GM21528 (cell line): ENCODE measurements around the gene GRAMD2A.

Experiments
- ATAC-seq: cut with Tn5 transposase; IDR thresholded peaks from one replicate; pipeline ENCODE4 v1.9.1; 2021; ENCODE audit warnings: mild to moderate bottlenecking, moderate library complexity; ENCODE audit not compliant: unreplicated experiment, low FRiP score

Gene GRAMD2A

DNA sequence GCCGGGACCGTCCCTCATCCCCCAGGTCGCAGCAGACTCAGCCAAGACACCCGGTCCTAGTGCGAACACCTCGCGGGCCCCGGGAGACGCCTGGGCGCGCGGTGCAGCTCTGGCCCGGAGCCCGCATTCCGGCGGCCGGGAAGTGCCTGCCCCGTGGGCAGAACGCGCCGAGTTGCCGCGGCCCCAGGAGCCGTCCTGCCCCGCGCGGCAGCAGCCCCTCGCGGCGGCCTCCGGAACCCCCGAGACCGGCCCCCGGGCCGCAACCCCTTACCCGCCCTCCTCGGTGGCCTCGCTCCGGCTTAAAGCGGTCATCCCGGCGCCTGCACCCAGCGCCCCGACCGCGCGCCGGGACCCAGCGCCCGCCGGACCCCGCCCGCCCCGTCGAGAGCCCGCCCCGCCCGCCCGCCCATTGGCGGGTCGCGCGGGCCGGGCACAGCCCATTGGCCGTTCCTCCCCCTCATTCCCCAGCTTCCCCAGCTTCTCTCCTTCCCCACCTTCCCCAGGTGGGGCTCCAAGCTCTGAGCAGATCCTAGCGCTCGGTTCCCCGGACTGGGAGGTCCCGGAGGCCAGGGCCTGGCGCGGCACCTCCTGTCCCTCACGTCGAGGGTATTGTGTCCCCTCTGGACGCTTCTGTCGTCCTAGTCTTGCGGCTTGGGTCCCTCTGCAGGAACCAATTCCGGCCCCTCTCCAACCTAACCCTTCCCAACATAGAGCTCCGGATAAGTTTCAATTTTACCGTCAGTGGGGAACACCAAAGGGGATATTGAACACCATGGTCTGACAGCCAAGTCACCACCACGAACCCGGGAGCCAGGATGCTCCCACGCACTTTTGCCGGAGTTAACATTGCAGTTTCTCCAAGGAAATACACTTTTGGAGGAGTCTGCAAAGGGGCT, at the start of gene GRAMD2A:
GRAMD2A (minus strand) TSS at position 328 of the 896 bp plus-strand sequence.
- ATAC-seq: peak; percentile 48

DNA sequence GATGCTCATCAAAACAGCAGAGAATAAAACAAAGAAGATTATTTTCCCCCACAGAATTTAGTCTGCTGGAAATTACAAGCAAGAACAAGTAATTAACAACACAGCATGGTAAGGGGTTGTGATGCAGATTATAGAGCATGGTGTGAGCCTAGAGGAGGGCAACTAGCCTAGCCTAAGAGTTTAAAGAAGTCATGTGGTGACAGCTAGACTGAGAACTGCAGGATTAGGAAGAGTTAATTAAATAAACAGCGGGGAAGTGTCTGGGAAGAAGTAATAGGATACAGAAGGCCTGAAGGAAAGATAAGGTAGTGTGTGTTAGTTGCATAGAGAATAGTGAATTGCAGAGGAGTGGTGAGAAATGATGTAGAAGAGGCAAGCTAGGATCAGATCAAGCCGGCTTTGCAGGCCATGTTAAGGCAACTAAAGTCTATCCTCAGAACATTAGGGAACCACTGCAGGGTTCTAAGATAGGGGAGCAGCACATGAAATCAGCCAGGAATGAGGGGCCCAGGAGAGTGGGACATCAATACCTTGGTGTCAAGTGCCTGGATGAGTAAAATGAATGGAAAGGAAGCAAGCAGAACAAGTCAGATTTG, 45.3 kb upstream of the GRAMD2A start:
- ATAC-seq: no peak

DNA sequence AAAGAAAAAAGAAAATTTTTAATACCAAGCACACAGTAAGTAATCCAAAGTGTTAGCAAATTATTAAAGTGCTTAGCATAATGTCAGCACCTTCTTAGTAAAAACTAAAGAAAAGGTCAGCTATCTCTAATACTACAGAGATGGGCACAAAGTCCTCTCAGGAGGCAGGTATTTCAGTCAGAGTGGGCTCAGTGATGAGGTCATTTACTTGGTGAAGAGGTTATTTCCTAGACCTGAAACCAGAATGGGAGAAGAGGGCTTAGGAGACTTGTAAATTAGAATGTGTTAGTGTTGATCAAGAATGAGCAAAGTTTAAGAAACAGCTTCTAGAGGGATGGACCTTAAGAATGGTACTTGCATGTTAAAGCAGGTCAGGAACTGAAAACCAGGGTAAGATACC, 42.1 kb upstream of the GRAMD2A start:
- no peak for ATAC-seq

DNA sequence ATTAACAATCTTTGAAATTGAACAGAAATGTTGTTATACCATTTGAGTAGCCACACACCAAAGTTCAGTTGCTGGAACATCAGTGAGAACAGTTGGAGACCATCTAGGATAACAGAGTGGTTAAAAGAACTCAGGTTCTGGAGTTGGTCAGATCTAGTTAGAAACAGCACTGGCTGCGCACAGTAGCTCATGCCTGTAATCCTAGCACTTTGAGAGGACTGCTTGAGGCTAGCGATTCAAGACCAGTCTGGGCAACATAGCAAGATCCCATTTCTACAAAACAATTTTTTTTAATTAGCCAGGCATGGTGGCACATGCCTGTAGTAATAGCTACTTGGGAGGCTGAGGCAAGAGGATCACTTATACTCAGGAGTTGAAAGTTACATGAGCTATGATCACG, 41.0 kb upstream of the GRAMD2A start:
- ATAC-seq: no peak

DNA sequence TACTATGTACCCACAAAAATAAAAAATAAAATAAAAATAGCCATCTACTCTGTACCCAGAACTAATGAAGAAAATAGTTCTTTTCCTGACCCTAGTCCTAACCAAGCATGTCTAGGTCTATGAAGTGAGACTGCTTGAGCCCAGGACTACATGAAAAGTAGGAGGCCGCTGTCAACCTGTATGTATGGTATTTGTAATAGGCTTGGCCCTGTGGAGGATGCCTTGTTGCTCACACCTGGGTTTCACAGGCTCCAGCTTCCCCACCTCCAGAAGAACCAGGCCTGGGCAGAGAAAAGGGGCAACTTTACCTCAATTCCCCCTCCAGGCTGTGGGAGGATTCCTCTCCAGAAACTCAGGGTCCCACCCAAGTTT, 40.3 kb upstream of the GRAMD2A start:
- no peak for ATAC-seq

DNA sequence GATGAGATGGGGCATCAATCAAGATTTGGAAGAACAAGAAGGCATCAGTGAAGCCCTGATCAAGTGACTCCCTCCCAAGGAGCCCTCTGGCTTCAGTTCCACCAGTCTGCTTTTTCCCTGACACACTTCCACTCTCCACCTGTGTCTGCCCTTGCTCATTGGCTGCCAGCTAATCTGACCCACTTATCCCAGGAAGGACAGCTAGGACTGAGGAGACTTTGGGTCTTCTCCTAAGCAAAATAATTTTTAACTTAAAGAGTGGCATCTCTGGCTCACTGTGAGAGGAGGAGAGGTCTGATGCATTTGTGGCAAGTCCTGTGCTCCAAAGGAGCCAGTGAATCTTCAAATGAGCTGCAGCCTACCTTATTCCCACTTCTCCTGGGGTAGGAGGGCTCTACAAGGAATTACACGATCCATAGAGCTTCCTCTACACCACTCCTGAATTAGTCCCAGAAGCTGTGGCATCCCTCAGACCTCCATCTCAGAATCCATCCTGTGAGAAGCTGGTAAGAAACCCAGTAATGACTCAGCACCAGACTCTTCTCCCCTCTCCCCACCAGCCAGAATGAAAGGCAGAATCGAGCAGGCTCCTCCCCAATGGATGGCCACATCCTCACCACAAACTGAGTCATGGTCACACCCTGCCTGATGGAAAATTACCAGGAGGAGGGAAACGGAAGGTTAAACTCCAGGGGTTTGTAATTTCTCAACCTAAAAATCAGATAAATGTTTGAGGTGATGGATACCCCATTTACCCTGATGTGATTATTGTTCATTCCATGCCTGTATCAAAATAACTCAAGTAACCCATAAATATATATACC, 39.7 kb upstream of the GRAMD2A start:
- ATAC-seq: peak; percentile 73

DNA sequence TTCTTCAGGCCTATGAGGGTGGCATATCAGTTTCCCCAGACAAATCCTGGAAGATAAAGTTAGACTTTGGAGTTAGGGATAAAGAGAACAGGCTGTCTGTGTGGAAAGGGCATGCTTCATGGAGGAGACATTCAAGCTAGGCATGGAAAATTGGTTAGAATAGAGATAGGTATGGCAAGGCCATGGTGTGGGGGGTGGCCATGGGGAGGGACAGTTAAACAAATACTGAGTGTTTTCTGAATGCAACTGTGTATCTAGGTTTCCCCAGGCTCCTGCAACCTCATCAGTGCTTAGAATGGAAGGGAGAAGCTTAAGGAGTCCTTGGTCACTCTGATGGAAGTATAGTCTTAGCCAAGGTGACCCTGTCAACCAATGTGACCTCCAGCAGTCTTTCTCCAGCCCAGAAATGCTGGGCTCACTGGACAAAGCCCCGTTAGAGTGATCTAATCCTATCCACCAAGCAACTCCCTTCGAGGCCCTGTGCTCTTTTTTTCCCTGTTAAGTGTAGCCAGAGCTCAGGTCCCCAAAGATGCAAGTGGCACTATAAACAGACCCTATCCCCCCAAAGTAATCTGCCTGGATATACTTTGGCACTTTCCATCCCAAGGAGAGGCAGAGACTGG, 38.9 kb upstream of the GRAMD2A start:
- no peak for ATAC-seq

DNA sequence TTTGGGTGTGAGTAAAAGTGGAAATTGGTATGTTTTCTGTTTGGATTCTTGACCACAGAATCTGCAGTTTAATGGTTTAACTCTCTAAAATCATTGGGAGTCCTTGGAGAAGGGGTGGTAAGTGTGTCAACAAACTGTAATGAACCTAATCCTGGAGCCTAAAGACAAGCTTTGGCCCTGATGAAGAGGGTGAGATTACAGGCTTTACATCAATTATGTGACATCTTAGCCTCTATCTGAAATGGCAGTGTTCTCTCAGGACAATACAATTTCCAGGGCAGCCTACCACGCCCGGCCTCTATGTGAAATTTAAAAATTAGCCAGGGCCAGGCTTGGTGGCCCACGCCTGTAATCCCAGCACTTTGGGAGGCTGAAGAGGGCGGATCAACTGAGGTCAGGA, 37.7 kb upstream of the GRAMD2A start:
- ATAC-seq: no peak

DNA sequence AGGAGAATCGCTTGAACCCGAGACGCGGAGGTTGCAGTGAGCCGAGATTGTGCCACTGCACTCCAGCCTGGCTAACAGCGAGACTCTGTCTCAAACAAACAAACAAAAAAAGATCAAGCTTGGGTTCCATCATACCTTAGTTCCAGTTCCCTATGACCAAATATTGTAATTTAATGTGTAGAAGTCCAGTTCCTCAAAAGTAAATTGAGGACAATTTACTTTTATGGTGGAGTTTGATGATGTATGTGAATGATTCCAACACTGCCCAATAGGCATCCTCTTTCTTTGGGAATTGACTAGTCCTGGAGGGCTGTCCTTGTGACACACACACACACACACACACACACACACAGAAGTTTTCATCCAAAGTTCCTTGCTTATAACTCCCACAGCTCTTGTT, 36.2 kb upstream of the GRAMD2A start:
- ATAC-seq: no peak

DNA sequence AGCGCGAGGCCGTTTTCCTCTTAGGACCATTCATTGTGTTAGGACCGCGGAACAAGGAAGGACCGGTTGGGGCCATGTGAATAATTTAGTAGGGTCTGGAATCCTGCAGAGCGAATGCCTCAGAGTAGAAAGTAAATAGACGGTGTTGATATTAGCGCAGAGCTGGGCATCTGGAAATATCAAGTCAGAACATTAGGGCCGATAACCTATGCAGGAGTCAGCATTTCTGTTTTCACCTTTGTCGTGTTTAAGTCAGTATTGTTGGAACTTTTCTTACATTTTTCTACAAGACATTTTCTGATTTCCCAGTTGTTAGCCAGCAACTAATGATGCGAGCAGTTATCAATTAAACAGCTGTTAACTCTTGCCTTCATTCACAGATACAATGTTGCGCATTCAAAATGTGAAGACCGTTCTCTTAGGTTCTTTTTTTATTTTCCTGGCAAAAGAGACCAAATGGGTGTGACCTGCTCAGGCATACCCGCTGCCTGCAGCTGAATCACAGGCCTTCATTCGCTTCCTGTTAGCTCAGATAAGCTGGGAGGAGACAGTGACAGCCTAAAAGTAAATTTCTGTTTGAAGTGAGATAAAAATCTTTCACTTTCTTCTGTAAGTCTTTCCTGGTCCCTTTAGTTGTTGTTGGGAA, 34.4 kb upstream of the GRAMD2A start:
- no peak for ATAC-seq

DNA sequence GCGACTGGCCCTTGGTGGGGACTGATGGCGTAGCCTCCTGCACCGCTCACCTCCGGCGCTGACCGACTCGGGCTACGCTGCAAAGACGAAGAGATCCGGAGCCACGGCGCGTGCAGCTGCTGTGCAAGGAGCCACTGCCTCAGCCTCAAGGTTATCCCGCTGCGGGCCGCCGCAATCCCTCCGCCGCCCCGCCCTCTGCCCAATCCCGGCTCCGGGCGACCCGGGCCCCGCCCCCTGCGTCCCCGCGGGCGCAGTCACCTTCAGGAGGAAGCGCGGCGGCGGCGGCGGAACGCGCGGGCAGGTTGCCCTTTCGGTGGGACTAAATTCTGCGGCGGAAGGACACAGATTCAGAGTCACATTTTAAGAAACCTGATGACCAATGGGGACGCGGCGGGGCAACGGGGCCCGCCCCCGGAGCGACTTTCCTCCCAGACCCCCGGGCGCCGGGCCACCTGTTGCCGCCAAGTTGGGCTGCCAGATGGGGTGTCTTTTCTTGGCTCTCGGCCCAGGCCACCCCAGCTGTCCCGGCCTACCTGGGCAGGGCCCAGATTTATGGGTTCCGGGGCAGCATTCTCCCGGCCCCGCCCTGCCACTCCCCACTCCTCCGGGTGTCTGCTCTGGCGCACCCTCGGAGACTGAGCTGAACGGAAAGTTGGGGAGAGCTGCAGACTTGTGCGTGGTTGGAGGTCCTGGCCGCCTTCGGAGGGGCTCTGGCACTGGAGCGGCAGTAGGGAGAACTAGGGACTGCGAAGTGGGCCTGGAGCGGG, 33.7 kb upstream of the GRAMD2A start, which contains the start of gene PKM:
PKM (minus strand) TSS at position 125 of the 767 bp plus-strand sequence. CDS start 12,093 bp downstream, outside the sequence.
- peak; percentile 43 for ATAC-seq

DNA sequence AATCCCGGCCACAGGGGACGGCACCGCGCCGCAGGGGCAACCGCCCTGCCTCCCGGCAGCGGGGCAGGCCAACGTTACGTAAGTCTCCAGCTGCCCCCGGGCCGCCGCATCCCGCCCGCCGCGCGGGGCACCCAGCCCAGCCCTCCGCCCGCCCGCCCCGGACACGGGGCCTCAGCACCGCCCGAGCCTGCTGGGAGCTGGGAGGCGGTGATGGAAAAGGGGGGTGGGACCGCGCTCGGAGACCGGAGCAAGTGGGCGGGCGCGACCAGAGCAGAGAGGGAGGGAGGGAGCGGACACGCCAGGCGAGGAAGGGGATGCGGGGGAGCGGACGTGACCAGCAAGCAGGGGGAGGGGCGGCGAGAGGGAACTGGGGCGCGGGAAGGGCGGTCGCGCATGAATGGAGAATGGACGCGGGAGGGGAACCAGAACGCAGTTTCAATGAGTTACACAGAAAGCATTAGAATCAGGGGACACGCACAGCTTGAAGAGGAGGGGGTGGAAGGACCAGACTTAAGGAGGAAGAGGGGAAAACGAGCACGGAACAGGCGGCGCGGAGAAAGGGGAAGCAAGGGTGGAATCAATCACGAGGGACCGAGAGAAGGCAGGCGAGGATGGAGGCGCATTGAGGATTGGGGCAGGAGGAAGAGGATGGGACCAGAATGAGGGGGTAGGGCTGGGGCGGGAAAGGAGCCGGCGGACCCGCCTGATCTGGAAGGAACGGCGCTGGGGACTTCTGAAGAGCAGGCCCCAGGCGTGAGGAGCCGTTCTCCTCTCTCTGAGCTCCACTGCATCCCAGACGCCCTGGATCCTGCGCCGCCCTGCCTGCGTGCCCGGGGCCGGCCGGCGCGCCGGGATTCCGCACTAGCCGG, 32.8 kb upstream of the GRAMD2A start:
- no peak for ATAC-seq

DNA sequence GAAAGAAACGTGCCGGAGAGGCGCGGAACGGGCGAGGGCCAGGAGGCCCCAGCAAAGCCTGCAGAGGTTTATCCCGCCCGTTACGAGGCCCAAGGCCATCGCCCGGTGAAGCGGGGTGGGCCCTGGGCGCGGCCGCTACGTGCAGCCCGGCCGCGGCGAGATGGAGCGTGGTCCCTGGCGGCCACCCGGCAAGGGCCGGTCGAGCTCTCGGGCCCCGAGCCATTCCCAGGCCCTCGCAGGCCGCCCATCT, 32.3 kb upstream of the GRAMD2A start:
- no peak for ATAC-seq

DNA sequence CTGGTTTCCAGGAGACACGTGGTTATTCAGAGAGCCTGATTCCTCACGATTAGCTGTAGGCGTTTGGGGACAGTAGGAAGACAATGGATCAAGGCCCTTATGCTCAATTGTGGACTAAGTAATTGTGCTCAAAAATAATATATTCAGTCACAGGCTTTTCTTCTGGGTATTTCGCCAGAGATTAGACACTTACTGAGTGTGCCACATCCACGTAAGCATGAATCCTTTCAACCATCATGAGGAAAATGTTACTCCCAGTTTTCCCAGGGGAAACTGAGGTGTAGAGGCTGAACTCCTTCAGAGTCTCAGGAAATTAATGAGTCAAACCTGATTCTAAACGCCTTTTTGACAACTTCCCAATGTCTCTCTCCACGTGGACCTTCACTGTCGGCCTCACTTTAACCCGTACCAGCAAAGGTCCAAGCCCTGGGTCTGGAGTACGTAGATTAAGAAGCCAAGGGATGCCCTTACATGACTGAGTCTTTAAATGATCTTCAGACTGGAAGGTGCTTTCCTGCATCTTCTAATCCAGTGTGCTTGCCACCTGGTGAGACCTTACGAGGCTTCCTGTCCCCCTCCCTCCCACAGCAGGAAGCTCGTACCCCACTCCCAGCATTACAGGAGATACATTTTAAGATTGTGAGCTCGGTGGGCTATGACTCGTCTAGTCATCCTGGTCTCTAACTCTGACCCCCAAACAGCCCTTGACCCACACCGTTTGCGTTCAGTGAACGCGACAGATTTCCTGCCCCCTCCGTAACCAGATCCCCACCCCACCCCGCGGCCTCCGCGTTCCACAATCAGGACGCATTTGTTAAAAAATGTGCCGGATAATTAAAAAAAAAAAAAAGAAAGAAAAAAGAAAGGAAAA, 31.7 kb upstream of the GRAMD2A start:
- ATAC-seq: no peak

DNA sequence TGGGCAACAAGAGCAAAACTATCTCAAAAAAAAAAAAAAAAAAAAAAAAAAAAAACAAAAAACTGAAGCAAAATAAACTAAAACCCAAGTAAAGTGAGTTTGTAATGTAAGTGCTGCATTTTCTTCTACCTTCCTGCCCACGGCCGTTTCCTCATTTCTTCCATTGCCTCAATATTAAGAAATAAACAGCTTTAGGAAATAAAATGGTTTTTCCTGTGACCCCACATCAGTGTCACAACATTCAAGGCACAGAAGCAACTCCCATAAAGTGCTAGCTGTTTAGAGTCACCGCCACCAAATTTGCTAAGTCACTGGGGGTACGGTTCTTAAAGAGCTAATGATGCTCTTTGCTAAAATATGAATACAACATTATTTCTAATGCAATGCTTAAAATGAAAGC, 30.1 kb upstream of the GRAMD2A start:
- ATAC-seq: no peak

DNA sequence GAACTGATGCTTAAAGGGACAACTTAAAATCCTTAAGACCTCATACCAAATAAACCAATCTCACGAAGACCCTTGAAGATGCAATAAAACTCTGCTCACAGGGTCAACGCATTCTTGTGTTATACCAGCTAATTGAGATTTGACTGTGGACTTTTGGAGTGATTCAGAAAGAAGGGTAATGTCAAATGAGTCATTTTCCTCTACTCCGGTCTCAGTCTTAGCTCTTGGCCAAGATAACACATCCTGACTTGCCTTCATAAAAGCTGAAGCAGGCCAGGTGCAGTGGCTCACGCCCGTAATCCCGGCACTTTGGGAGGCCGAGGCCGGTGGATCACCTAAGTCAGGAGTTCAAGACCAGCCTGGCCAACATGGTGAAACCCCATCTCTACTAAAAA, 29.6 kb upstream of the GRAMD2A start:
- no peak for ATAC-seq

DNA sequence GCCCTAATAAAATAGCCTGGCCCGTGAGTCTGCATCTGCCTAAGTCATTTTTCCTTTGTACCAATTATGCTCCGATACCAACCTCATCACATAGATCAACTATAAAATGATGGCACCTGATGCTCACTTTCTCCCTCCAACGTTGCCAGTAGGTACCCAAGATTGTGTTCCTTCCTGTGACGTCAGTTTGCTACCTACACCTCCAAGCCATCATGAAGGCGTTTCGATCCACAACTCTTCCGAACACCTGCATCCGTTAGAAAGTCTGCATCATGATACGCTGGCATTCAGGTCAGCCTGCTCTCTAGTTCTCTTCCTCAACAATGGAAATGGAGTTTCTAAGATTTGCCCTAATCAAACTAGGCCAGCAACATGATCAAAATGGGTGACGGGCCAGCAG, 25.7 kb upstream of the GRAMD2A start:
- no peak for ATAC-seq

DNA sequence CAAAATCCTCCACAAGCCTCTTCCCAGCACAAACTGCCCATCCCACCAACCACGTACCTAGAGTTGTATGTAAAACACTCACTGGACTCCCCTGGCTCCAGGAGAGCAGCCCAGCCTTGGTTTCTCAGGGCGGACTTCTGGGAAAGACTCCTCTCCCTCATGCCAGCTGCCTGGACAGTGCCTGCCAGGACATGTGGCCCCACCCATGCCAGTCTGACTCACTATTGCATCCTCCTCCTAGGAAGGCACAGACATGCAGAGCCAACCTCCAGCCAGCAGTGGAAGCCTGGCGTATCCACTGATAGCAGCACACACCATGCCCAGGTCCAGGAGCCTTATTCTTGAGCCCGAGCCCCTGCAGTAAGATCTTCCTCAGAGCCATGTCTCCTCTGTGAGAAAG, 24.8 kb upstream of the GRAMD2A start:
- no peak for ATAC-seq
